HG03097 (cell line): ENCODE results near the gene ARHGAP31.
"Not testable (repeated sequence)": the region's sequence is repeated elsewhere in the genome, so short reads cannot be mapped to it uniquely, and the experiment has no call there.

ENCODE experiments used
- ATAC-seq: cut with Tn5 transposase; IDR thresholded peaks from one replicate; pipeline ENCODE4 v1.9.1; 2021; ENCODE audit not compliant: unreplicated experiment, low FRiP score

The ARHGAP31 gene

DNA sequence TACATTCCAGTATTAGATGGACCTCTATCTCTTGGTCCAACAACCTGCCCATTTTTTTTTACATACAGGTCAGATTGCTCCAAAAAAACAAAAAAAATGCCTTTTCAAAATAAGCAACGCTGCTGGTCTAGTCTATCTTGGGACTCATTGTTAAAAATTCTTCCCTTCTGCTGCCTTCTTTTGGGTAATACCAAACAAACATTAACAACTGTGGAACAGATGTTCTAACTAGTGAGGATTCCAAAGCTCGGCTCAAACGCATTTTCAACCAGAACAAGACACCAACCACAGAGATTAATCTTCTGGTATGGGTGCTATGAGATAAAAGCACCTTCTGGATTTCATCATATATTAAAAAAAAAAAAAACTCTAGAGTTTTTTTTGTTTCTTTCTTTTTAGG lies 24.7 kb downstream of the ARHGAP31 start:
- ATAC-seq, result no peak

GRCh38 chr3:119319311-119319710 lies 25.1 kb downstream of the ARHGAP31 start:
- no peak for ATAC-seq

GRCh38 chr3:119320785-119321184 lies 26.6 kb downstream of the ARHGAP31 start:
- ATAC-seq, result not testable (repeated sequence)

DNA sequence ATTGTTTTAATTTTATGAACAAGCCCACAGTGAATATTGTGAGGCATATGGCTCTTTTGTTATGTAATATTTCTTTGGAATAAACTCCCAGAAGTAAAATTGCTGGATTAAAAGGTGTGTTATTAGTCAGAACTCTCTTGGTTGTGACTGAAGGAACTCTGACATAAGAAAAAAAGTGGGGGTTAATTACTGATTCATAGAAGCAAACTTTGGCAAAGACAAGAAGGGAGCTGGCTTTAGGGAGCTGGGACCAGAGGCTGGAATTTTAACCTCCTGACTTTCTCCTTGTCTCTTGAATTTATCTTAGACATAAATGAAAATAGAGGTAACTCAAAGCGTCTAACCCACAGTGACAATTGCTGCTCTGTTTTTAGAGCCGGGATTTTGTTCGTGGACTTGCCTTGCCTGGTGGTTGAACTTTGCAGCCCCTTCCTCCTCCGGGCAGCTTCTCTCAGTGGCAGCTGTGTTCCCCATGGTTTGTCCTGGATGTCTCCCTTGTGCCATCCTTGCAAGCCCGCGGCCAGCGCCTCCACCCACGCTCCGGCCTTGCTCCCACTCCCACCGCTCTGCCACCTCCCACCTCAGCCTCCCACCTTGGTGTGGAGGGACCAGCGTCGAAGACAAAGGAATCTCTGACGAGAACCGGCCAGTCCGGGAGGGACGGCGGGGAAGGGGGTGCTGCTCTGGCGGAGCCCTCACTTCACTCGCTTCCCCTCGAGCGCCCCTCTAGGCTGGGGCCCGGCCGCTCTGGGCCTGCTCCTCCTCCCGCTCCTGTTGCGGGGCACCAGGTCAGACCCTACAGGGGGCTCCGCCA lies 28.0 kb downstream of the ARHGAP31 start:
- ATAC-seq, result peak; percentile 26

DNA sequence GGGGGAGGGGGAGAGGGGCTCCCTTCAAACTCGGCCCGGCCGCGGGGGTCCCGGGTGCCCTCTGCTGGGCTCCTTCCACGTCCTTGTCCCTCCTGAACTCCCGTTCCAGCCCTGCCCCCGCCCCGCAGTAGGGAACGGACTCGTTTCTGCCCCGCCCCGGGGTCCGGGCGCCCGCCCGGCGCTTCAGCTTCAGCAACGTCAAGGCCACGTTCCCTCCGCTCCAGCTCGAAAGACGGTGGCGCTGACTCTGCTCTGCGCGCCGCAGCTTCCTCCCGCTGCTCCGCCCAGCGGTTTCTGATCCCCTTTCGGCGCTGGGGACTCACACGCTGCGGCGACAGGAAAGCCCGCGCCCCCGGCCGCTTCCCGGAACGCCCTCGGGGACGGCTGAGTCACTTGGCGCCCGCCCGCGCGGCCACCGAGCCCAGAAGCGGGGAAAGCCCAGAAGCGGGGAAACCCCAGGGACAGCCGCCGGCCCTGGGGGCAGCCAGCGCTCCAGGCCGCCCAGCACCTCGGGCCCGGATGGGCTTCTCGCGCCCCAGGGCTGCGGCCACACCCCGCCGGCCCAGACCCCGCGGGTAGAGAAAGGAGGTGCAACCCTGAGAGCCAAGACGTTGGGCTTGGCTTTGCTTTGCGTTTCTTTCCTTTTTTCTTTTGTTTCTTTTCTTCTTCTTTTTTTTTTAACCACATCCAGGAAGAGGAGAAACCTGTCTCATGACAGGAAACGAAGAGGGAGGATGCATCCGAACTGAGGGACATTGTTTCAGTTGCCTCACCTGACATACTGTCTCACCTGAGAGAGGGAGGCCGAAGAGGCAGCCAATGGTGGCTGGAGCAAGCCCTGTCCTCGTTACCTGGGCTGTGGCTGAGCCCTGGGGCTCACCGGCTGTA lies 28.9 kb downstream of the ARHGAP31 start:
- peak; percentile 92 for ATAC-seq

DNA sequence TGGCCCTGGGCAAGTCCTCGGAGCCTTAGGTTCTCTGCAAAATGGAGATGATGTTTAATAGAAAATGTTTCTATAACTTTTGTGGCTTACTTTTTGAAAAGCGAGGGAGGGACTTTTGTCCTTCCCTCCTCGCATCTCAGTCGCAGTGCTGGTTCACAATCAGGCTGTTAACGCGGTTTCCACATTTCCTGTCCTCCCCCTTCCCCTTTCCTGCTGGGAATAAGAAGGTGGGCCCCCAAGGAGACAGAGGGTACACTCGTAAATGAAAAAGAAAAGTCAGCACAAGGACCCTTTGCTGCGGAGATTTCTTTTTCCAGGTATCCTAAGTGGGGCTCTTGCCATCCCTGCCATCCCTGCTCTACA lies 29.5 kb downstream of the ARHGAP31 start:
- no peak for ATAC-seq

DNA sequence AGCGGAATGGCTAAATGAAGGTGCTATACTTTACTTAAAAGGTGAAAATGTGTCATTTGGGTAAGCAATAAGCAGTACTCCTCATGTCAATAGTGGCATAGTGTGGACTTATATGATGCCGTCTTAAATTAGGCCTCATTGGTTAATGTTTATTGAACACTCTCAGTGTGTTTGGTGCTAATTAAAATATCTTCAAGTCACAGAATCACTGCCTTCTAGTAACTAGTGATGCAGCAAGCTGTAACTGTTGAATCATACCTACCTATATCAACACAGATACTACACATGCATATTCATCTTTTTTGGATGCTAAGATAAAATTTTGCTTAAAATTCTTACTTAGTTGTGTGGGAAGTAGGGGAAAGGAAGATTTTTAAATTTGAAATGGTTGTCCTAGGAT lies 30.7 kb downstream of the ARHGAP31 start:
- ATAC-seq, result no peak

DNA sequence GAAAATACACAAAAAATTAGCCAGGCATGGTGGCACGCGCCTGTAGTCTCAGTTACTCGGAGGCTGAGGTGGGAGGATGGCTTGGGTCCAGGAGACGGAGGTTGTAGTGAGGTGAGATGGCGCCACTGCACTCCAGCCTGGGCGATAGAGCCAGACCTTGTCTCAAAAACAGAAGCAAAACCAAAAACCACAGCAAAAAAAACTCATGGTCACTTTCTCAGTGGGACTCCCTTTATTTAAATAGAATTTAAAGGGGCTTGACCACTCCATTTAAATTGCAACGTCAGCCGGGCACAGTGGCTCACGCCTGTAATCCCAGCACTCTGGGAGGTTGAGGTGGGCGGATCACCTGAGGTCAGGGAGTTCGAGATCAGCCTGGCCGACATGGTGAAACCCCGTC lies 32.8 kb downstream of the ARHGAP31 start:
- no peak for ATAC-seq

- no peak for ATAC-seq
Measured at GRCh38 chr3:119329551-119329950, 35.4 kb downstream of the ARHGAP31 start.

- no peak for ATAC-seq
Measured at GRCh38 chr3:119330181-119330580, 36.0 kb downstream of the ARHGAP31 start.

GRCh38 chr3:119330858-119331257 lies 36.7 kb downstream of the ARHGAP31 start:
- no peak for ATAC-seq

- ATAC-seq, result no peak
Measured at GRCh38 chr3:119331661-119332060, 37.5 kb downstream of the ARHGAP31 start.

- ATAC-seq, result no peak
Measured at GRCh38 chr3:119333773-119334509, 39.8 kb downstream of the ARHGAP31 start.

DNA sequence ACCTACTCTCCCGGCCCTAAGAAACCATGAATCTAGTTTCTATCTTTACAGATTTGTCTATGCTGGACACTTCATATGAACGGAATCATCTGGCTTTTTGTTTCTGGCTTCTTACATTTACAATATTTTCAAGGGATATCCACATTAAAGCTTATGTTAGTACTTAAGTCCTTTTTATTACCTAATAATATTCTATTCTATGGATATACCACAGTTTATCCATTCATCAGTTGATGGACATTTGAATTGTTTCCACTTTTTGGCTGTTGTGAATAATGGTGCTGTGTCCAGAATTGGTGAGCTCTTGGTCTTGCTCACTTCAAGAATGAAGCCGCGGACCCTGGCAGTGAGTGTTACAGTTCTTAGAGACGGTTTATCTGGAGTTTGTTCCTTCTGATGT lies 42.6 kb downstream of the ARHGAP31 start:
- ATAC-seq, result no peak

DNA sequence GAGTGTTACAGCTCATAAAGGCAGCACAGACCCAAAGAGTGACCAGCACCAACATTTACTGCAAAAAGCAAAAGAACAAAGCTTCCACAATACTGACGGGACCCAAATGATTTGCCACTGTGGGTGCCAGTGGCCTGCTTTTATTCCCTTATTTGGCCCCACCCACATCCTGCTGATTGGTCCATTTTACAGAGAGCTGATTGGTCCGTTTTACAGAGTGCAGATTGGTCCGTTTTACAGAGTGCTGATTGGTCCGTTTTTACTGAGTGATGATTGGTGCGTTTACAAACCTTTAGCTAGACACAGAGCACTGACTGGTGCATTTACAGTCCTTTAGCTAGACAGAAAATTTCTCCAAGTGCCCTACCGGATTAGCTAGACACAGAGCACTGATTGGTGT lies 43.2 kb downstream of the ARHGAP31 start:
- ATAC-seq, result not testable (repeated sequence)

- no peak for ATAC-seq
Measured at GRCh38 chr3:119338754-119339153, 44.6 kb downstream of the ARHGAP31 start.

GRCh38 chr3:119340014-119340413 lies 45.8 kb downstream of the ARHGAP31 start:
- no peak for ATAC-seq

- no peak for ATAC-seq
Measured at GRCh38 chr3:119340446-119340845, 46.3 kb downstream of the ARHGAP31 start.

- no peak for ATAC-seq
Measured at GRCh38 chr3:119342176-119342575, 48.0 kb downstream of the ARHGAP31 start.

GRCh38 chr3:119343719-119344118 lies 49.5 kb downstream of the ARHGAP31 start:
- ATAC-seq, result peak; percentile 71

GRCh38 chr3:119346076-119346496 lies 51.9 kb downstream of the ARHGAP31 start:
- ATAC-seq, result no peak
